ENCODE measurements around the gene SLC15A4. TPM values are rescaled to one million over a fixed set of nuclear protein-coding genes. Genes with fewer than 3 reads are reported as not detected.

The SLC15A4 gene
- polyA plus RNA-seq, 1 of the 3 experiments (the other 2 are of a cell fraction) = 14.5 TPM

DNA sequence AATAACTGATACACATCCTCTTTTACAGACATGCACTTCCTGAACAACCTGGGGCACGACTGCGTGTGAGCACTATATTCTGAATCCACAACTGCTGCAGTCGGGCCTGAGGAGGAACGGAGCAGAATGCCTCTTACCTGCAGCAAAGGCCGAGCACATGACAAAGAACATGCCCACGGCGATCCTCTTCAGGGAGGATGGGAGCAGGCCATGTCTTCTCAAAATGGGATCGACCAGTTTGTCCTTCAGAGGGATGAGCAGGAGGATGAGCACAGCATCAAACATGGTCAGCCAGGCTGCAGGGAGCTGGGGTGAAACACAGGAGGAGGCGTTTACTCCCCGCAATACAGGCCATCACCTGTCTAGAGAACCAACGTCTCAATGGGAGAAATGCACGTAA lies 15.1 kb downstream of the SLC15A4 start:
- Histone ChIP-seq H3K9ac (no peak overlapping the region), H3K4me1 (ENCODE audit: control insufficient read depth in 1 of 2, insufficient read depth in 2 of 2, low read depth in 1 of 2, low read length in 1 of 2) (peaks cover 0 to 10% of the 10 kb centered on the region in 2 experiments; a peak in 1 of 4 replicates), H3F3A (replicated peaks; ENCODE audit: insufficient read depth) (no peaks in the 10 kb centered on the region), H3K79me2 (ENCODE audit: insufficient read depth) (peaks cover 57% of the 10 kb centered on the region), H2AFZ (ENCODE audit: low read depth) (no peak overlapping the region), H3K9me2 (no peaks in the 10 kb centered on the region), H3K4me2 (no peak overlapping the region), H3K9me3 (no peaks in the 10 kb centered on the region), H3K27ac (ENCODE audit: low read depth in 2 of 2, low read length in 1 of 2) (no peak overlapping the region; a peak in 1 of 4 replicates), H3K4me3 (ENCODE audit: low read depth in 2 of 2, low read length in 1 of 2) (no peak overlapping the region), H3K27me3 (ENCODE audit: insufficient read depth) (no peaks in the 10 kb centered on the region), H4K20me1 (ENCODE audit: insufficient read depth) (peaks cover 6% of the 10 kb centered on the region; the same call in 1 of the 2 replicates), H3K36me3 (replicated peaks in 1 of 2; ENCODE audit: control insufficient read depth in 1 of 2, insufficient read depth in 2 of 2, low read length in 1 of 2) (peaks cover 43 to 55% of the 10 kb centered on the region in 2 experiments)
- DNase-seq = no peak
- POLR2A ChIA-PET = no interaction called here
- TF ChIP-seq NRF1 (IDR thresholded peaks at IDR 0.05; ENCODE audit: low read depth, low read length) (no peak), POLR2AphosphoS5 (IDR thresholded peaks at IDR 0.05; ENCODE audit: low read depth, low read length) (no peak), GABPA (IDR thresholded peaks at IDR 0.05; ENCODE audit: low read depth) (no peak), TEAD4 (IDR thresholded peaks at IDR 0.05; ENCODE audit: borderline replicate concordance, insufficient read depth) (no peak), FOXJ3 (CRISPR knock-in tag; IDR thresholded peaks at IDR 0.05) (no peak), GATA2 (CRISPR knock-in tag; IDR thresholded peaks at IDR 0.05) (no peak), ELF1 (IDR thresholded peaks at IDR 0.05) (no peak), SIN3A (IDR thresholded peaks at IDR 0.05; ENCODE audit: borderline replicate concordance, low read depth, low read length) (no peak), RAD21 (IDR thresholded peaks at IDR 0.05; ENCODE audit: low read length) (no peak), EZH2phosphoT487 (IDR thresholded peaks at IDR 0.05; ENCODE audit: borderline replicate concordance, low read depth) (no peak), JUND (IDR thresholded peaks at IDR 0.05) (no peak)
- TF ChIP-seq, protein P1, sequence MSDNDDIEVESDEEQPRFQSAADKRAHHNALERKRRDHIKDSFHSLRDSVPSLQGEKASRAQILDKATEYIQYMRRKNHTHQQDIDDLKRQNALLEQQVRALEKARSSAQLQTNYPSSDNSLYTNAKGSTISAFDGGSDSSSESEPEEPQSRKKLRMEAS (IDR thresholded peaks at IDR 0.05; ENCODE audit: low read depth) = no peak
- TF ChIP-seq, protein P2, sequence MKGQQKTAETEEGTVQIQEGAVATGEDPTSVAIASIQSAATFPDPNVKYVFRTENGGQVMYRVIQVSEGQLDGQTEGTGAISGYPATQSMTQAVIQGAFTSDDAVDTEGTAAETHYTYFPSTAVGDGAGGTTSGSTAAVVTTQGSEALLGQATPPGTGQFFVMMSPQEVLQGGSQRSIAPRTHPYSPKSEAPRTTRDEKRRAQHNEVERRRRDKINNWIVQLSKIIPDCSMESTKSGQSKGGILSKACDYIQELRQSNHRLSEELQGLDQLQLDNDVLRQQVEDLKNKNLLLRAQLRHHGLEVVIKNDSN (IDR thresholded peaks at IDR 0.05; ENCODE audit: borderline replicate concordance, low read depth) = no peak
- TF ChIP-seq, protein P3, sequence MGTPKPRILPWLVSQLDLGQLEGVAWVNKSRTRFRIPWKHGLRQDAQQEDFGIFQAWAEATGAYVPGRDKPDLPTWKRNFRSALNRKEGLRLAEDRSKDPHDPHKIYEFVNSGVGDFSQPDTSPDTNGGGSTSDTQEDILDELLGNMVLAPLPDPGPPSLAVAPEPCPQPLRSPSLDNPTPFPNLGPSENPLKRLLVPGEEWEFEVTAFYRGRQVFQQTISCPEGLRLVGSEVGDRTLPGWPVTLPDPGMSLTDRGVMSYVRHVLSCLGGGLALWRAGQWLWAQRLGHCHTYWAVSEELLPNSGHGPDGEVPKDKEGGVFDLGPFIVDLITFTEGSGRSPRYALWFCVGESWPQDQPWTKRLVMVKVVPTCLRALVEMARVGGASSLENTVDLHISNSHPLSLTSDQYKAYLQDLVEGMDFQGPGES (IDR thresholded peaks at IDR 0.05; ENCODE audit: low read depth, low read length) = no peak
- WGBS (ENCODE audit: low lambda C conversion rate) = 87% methylated on average over 12 of the region's 12 CpGs
- CTCF ChIA-PET = no interaction called here

DNA sequence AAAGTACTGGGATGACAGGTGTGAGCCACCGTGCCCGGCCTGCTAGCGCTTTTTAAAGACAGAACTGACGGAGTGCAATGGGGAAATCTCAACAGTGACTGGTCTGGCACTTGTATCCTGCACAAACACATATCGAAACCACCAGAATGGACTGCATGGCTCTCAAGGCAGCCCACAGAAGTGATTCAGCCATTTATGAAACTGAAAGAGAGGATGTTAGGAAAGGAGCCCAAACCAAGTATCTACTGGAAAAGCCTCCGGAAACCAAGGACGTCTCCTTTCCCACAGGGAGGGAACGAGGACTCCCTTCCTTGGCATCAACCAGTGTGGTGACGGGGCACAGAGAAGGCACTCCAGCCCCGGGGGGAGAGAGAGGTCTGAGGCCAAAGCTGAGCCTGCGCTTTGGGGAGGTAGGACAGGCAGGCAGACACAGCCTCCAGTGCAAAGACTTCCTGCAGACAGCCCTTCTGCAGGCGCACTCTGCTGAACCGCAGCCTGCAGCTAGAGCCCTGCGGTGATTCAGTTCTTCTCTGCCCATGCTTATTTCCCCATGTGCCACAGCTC lies 16.5 kb downstream of the SLC15A4 start:
- POLR2A ChIA-PET = interaction anchor here (0.7 kb wide), 1 partner anchor 9 kb away, joined by 3 read pairs; no protein-coding TSS in a partner anchor
- peaks cover 57% of the 10 kb centered on the region for H3K79me2 ChIP-seq (ENCODE audit: insufficient read depth)
- TF ChIP-seq FOXM1 (IDR thresholded peaks at IDR 0.05; ENCODE audit: low read depth) (no peak), RAD21 (IDR thresholded peaks at IDR 0.05; ENCODE audit: low read length) (no peak), RCOR1 (IDR thresholded peaks at IDR 0.05; ENCODE audit: low read length) (no peak), GABPA (IDR thresholded peaks at IDR 0.05; ENCODE audit: low read depth) (no peak), MEF2A (IDR thresholded peaks at IDR 0.05; ENCODE audit: borderline replicate concordance, low read depth) (no peak), SMC3 (IDR thresholded peaks at IDR 0.05; ENCODE audit: low read depth, low read length) (no peak), RXRA (IDR thresholded peaks at IDR 0.05; ENCODE audit: borderline replicate concordance, low read depth) (no peak)
- TF ChIP-seq, protein P4, sequence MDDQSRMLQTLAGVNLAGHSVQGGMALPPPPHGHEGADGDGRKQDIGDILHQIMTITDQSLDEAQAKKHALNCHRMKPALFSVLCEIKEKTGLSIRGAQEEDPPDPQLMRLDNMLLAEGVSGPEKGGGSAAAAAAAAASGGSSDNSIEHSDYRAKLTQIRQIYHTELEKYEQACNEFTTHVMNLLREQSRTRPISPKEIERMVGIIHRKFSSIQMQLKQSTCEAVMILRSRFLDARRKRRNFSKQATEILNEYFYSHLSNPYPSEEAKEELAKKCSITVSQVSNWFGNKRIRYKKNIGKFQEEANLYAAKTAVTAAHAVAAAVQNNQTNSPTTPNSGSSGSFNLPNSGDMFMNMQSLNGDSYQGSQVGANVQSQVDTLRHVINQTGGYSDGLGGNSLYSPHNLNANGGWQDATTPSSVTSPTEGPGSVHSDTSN (IDR thresholded peaks at IDR 0.05) = no peak

More for the DNA sequence above, 16.5 kb downstream of the SLC15A4 start:
- Histone ChIP-seq H4K20me1 (ENCODE audit: insufficient read depth) (peaks cover 6% of the 10 kb centered on the region; the same call in 1 of the 2 replicates), H3K9ac (no peak overlapping the region), H3K9me3 (no peaks in the 10 kb centered on the region), H3K36me3 (replicated peaks in 1 of 2; ENCODE audit: control insufficient read depth in 1 of 2, insufficient read depth in 2 of 2, low read length in 1 of 2) (peaks cover 41 to 50% of the 10 kb centered on the region in 2 experiments), H3F3A (replicated peaks; ENCODE audit: insufficient read depth) (peaks cover 4% of the 10 kb centered on the region), H2AFZ (ENCODE audit: low read depth) (no peak overlapping the region), H3K27ac (ENCODE audit: low read depth in 2 of 2, low read length in 1 of 2) (no peak overlapping the region), H3K4me3 (ENCODE audit: low read depth in 2 of 2, low read length in 1 of 2) (no peak overlapping the region), H3K4me1 (ENCODE audit: control insufficient read depth in 1 of 2, insufficient read depth in 2 of 2, low read depth in 1 of 2, low read length in 1 of 2) (peaks cover 3 to 10% of the 10 kb centered on the region in 2 experiments; a peak in 2 of 4 replicates), H3K27me3 (ENCODE audit: insufficient read depth) (no peaks in the 10 kb centered on the region), H3K4me2 (no peak overlapping the region), H3K9me2 (no peaks in the 10 kb centered on the region)
- CTCF ChIA-PET = interaction anchor here (1.6 kb wide), 1 partner anchor 17 kb away, joined by 4 read pairs; the partner anchor contains the start of gene SLC15A4
- no peak for DNase-seq
- 98% methylated on average over 14 of the region's 14 CpGs for WGBS (ENCODE audit: low lambda C conversion rate)

Measured in SK-N-SH (cell line).